Smooth muscle cell of the brain vasculature (primary cell): ENCODE data around the gene ABHD5.

Experiments used
- DNase-seq: peaks from one replicate; pipeline ENCODE4 v3.0.0-alpha.2; 2012; ENCODE audit warnings: low read depth, low spot score

Gene ABHD5

GRCh38 chr3:43718296-43718695 lies 27.6 kb downstream of the ABHD5 start:
- DNase-seq: no peak

GRCh38 chr3:43723121-43723734 lies 32.5 kb downstream of the ABHD5 start:
- no peak for DNase-seq

- DNase-seq: no peak
These were observed 35.8 kb downstream of the ABHD5 start for GRCh38 chr3:43726521-43726920.

- DNase-seq: peak; percentile 53
These were observed 37.2 kb downstream of the ABHD5 start for GRCh38 chr3:43727930-43728329.

- DNase-seq: no peak
These were observed 37.7 kb downstream of the ABHD5 start for GRCh38 chr3:43728476-43728875.

GRCh38 chr3:43728947-43729346 lies 38.2 kb downstream of the ABHD5 start:
- DNase-seq: no peak

GRCh38 chr3:43729707-43730414 lies 39.1 kb downstream of the ABHD5 start:
- no peak for DNase-seq

- no peak for DNase-seq
These were observed 42.1 kb downstream of the ABHD5 start for GRCh38 chr3:43732747-43733425.

- DNase-seq: no peak
These were observed 43.0 kb downstream of the ABHD5 start for GRCh38 chr3:43733459-43734384.

GRCh38 chr3:43734685-43735084 lies 43.9 kb downstream of the ABHD5 start:
- DNase-seq: no peak

GRCh38 chr3:43735618-43736017 lies 44.9 kb downstream of the ABHD5 start:
- no peak for DNase-seq

- no peak for DNase-seq
These were observed 46.1 kb downstream of the ABHD5 start for GRCh38 chr3:43736558-43737440.

GRCh38 chr3:43738305-43738704 lies 47.6 kb downstream of the ABHD5 start:
- DNase-seq: no peak

- DNase-seq: peak; percentile 29
These were observed 52.2 kb downstream of the ABHD5 start for GRCh38 chr3:43742920-43743319.

GRCh38 chr3:43747641-43748040 lies 56.9 kb downstream of the ABHD5 start:
- no peak for DNase-seq

GRCh38 chr3:43748179-43748578 lies 57.4 kb downstream of the ABHD5 start:
- no peak for DNase-seq

GRCh38 chr3:43748645-43749044 lies 57.9 kb downstream of the ABHD5 start:
- no peak for DNase-seq

- no peak for DNase-seq
These were observed 62.2 kb downstream of the ABHD5 start for GRCh38 chr3:43752905-43753304.

GRCh38 chr3:43753741-43754715 lies 63.3 kb downstream of the ABHD5 start:
- DNase-seq: no peak
